Stimulated activated CD8-positive, alpha-beta memory T cell treated with anti-CD3 and anti-CD28 coated beads, Interleukin-4, amount 100 ng/mL, for 48 hours (primary cell): ENCODE data around the gene ACVR1C.

Experiments
- DNase-seq: peaks from one replicate; pipeline ENCODE4 v3.0.0-alpha.2; 2020

Gene ACVR1C

GRCh38 chr2:157628477-157629415, at the start of gene ACVR1C:
ACVR1C (minus strand) TSS chr2:157628864; CDS start chr2:157628644, 220 bp downstream.
- DNase-seq, result peak; percentile 78

DNA sequence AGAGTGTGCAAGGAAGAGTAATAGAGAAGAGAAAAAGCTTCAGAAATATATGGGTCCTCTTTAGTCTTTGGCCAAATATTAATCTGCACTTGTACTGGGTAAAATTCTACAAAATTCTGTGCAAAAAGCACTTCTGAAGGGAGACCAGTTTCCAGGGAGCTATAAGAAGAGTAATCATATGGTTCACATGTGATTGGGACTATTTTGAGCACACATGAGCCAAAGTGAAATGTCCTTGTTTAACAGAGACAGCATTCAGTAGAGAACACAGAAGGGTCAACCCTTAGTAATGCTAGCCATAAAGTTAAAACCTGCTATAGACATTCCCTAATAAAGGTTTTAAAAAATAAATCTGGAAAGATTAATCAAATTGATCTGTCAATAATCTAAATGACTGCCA, 49.3 kb upstream of the ACVR1C start:
- DNase-seq, result no peak

- DNase-seq, result no peak
These were observed 43.5 kb upstream of the ACVR1C start for GRCh38 chr2:157672129-157672528.

DNA sequence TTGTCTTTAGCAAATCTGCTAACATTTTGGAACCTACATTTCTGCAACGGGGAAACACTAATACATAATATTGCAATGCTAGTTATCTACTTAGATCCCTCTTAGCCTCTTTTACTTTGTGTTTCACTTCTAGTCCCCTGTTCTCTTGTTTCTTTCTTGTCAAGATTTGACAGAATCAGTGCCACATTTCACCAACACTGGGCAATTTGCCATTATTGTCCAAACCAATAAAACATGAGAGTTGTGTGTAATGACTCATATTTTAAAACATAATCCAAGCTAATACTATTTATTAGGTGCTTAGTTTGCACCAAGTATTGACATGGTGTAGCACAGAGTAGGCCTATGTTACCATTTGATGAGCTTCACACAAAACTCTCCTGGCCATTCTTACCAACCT, 33.7 kb upstream of the ACVR1C start:
- no peak for DNase-seq

DNA sequence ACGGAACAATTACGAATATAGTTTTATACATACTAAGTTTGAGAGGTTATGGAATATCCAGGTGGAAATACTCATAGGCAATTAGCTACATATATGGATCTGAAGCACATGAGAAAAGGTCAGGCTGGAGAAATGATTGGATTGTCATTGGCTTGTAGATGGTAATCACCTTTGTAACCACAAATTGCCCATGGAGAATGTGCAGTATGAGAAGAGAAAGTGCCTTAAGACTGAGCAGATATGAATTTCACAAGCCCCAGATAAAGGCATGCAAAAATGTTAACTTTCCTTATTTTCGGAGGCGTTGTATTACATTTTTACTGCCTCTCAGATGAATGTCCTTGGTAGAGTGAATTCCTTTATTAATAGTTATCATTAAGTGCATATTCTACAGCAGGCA, 33.1 kb upstream of the ACVR1C start:
- DNase-seq, result no peak

DNA sequence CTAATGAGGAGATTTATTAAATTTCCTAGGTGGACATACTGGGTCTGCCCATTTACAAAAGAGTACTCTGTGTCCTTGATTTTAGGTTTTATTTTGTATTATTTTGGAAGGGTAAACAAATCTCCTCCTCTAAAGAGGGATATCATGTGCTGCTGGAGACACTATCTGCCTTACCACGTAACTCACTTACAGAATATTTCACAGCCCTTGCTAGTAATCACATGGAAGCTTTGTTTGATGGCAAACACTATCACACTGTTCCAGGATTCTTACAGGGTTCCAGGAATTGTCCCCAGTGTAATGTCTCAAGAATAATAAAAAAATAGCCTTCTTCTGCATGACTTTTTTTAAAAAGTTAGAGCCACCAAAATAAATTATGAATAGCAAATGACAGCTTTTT, 29.2 kb upstream of the ACVR1C start:
- no peak for DNase-seq

- no peak for DNase-seq
These were observed 28.4 kb upstream of the ACVR1C start for GRCh38 chr2:157657101-157657500.

GRCh38 chr2:157644776-157645175, 16.1 kb upstream of the ACVR1C start:
- no peak for DNase-seq

- DNase-seq, result no peak
These were observed 3.2 kb upstream of the ACVR1C start for GRCh38 chr2:157631861-157632260.

DNA sequence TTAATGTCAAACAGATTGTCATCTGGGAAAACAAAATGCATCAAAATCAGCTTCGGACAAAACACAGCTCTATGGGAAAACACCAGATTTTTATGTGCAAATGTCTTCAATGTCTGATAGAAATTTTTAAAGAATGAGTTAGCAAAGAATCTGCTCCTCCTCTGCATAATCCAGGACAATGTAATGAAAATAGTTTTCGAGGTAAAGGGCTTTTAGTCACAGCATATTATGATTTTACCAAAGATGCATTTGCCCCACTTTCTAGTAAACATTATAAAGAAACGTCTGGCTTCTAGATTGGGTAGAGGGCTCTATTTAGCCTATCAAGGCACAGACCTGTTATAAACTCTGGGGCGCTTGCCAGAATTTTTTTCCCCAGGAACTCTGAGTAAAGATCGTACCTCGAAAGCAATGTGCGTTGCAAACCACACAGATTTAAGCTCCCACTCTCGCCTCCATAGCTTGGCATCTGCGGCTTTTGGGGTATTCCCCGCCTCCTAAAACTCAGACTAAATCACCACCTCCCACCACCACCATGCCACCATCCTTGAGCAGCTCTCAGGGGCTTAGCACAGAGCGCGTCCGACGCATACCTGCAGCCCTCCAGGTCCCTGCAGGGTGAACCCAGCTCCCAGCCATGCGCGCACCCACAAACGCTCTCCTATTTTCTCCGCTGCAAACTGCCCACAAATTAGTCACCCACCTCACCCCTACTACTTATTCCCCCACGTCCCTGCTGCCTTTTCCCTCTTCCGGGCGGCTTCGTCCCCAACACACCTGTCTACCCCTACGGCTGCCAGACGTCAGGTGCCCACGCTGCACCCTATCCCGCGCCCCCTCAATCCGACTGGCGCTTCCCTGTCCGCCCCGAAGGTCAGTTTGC, 829 bp downstream of the ACVR1C start:
- DNase-seq, result peak; percentile 67

DNA sequence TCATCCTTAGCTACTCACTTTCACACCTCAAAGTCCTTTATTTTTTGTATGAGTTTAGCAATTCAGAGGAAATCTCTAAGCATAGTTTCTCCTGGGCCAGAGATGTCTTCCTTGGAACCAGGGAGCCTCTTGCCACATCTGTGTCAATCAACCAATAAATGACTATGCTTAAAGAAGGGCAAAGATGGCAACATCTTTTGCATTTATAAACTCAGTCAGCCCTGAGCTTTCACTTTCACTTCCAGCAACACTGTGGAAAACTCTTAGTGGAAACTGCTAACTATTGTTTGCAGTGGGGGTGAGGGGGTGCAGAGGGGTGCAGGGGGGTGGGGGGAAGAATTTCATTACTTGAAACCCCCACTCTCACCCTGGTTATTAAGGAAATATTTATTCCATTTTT, 3.4 kb downstream of the ACVR1C start:
- no peak for DNase-seq

- DNase-seq, result no peak
These were observed 7.7 kb downstream of the ACVR1C start for GRCh38 chr2:157620956-157621355.

DNA sequence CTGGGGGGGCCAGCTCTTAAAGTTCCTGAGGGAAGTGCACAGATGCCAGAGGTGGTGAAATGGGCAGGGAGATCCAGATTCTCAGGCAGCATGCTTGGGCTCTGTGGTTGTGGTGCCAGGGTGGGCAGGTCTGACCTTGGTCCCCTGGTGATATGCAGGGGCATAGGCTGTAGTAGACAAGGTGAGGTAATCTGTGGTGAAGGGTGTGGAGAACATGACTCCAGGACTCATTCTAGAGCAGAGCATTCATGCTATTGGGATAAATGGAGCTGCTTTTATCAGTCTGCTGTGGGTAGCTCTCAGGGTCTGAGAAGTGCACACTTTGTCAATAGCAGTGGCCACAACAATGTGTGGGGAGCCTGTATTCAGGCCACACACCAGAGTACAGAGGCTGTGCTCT, 16.9 kb downstream of the ACVR1C start:
- DNase-seq, result no peak

- no peak for DNase-seq
These were observed 17.6 kb downstream of the ACVR1C start for GRCh38 chr2:157611110-157611509.

- DNase-seq, result no peak
These were observed 22.1 kb downstream of the ACVR1C start for GRCh38 chr2:157606534-157606933.

DNA sequence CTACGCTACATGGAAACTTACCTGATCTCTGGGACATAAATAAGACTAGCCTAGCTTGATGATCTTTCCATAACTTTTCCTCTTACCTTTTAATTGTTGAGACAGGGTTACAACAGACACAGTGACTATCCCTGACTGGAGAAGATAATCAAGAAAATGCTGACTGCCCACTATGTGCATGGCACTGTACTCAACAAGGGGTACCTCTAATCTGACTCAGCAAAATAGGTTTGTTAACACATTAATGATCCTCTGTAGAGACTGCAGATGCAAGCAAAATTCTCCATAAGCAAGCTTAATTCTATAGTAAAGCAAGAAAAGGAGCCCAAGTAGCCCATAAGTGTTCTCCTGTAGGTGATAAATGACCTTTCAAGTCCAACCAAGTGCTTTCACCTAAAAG, 25.5 kb downstream of the ACVR1C start:
- DNase-seq, result no peak

GRCh38 chr2:157601807-157602206, 26.9 kb downstream of the ACVR1C start:
- no peak for DNase-seq

DNA sequence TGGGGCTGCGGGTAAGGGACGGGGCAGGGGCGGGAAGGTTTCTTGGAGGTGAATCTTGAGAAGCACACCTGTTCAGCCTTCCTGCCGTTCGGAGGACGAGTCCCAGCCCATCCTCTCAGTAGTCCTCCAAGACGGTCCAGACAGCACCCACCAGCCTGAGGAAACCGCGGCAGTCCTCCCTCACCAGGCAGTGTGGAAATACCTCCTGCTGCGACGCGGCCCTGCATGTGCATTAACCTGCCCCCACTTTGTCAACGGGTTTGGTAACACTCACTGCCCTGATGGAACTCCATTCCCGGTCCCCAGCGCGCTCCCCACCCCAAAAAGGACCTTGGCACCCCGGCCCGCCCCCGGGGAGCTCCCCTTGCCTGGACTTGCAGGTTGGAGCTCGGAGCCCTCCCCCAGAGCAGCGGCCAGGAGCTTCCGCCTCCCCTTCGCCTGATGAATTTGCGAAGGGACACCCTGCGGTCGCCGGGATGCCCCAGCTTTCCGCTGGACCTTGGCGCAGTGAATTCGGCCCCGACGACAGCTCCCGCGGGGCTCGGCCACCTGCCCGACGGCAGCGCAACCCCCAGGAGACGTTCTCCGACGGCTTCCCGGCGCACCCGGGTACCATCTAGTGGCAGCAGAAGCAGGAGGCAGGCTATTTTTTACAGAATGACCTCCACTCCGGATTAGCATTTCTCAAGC, 31.5 kb downstream of the ACVR1C start:
- peak; percentile 69 for DNase-seq

DNA sequence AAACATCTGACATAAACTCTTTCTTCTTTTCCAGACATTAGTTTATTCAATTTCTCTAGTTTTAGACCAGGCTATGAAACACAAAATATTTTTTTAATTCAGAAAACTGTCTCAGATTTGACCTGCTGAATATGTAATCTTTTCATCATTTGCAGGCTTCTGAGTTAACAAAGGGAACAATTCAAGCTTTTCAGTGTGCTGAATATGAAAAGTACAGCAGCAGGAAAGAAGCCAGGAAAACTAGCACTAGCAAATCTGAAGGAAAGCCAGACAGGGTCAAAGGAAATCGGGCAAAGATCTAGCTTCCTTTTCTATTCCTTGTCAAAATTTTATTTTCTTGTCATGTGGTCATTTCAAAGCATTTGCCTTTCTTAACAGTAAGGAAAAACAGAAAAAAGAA, 35.3 kb downstream of the ACVR1C start:
- no peak for DNase-seq

DNA sequence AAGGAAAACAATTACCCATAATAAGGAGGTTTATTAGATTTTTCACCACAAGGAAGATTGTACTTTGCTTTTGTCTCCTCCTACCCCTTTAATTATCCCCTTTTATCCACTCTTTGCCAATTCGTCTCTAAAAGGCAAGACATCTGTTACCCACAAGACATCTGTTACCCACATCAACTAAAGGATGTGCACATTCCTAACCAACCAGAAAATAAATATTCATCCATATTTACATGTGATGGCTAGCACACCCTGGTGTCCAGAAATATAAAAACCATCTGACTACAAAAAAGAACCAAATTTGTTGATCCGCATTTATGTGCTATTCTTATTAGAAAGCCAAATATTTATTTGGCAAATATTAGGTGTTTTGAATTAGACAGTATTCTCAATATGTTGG, 35.7 kb downstream of the ACVR1C start:
- no peak for DNase-seq

- no peak for DNase-seq
These were observed 36.3 kb downstream of the ACVR1C start for GRCh38 chr2:157592374-157592773.

GRCh38 chr2:157587576-157587975, 41.1 kb downstream of the ACVR1C start:
- DNase-seq, result no peak

DNA sequence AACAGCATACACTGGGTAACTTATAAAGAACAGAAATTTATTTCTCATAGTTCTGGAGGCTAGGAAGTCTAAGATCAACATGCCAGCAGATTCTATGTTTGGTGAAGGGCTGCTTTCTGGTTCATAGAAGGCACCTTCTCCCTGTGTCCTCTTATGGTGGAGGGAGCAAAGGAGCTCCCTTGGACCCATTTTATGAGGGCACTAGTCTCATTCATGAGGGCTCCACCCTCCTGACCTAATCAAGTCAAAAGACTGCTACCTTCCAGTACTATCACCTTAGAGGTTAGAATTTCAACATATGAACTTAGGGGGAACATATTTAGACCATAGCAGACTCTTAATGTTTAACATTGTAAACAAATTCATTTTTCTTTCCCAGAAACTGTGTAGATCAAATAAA, 54.5 kb downstream of the ACVR1C start:
- no peak for DNase-seq
